Measurements from ENCODE around the gene WIPF1. TPM values are rescaled to one million over a fixed set of nuclear protein-coding genes. Genes with fewer than 3 reads are reported as not detected.

Gene WIPF1
- polyA plus RNA-seq, 1 of the 3 experiments (the other 2 are of a cell fraction) = 56.7 TPM

- H3K79me2 ChIP-seq (ENCODE audit: insufficient read depth) = no peaks in the 10 kb centered on the region
- no peak overlapping the region for H3K4me2 ChIP-seq
- POLR2A ChIA-PET = no interaction called here
- H3K9me2 ChIP-seq = no peaks in the 10 kb centered on the region
- H3K27ac ChIP-seq (ENCODE audit: low read depth in 2 of 2, low read length in 1 of 2) = no peak overlapping the region
- TF ChIP-seq RXRA (IDR thresholded peaks at IDR 0.05; ENCODE audit: borderline replicate concordance, low read depth) (no peak), MXI1 (IDR thresholded peaks at IDR 0.05; ENCODE audit: low read depth, low read length) (no peak), GABPA (IDR thresholded peaks at IDR 0.05; ENCODE audit: low read depth) (no peak)
- H3K4me1 ChIP-seq (ENCODE audit: control insufficient read depth in 1 of 2, insufficient read depth in 2 of 2, low read depth in 1 of 2, low read length in 1 of 2) = no peaks in the 10 kb centered on the region
- no peak overlapping the region for H3K9ac ChIP-seq
- no peak for DNase-seq
- no peaks in the 10 kb centered on the region for H4K20me1 ChIP-seq (ENCODE audit: insufficient read depth)
- CTCF ChIA-PET = interaction anchor here (0.9 to 1.5 kb wide), 2 partner anchors 16 to 30 kb away, joined by 3 to 4 read pairs; no protein-coding TSS in a partner anchor
- no peaks in the 10 kb centered on the region for H3K36me3 ChIP-seq (replicated peaks in 1 of 2; ENCODE audit: control insufficient read depth in 1 of 2, insufficient read depth in 2 of 2, low read length in 1 of 2)
- H3K9me3 ChIP-seq = no peaks in the 10 kb centered on the region
- no peaks in the 10 kb centered on the region for H3F3A ChIP-seq (replicated peaks; ENCODE audit: insufficient read depth)
- H3K4me3 ChIP-seq (ENCODE audit: low read depth in 2 of 2, low read length in 1 of 2) = no peak overlapping the region
- whole genome bisulfite sequencing (ENCODE audit: low lambda C conversion rate) = 41% methylated on average over 5 of the region's 5 CpGs
- no peaks in the 10 kb centered on the region for H3K27me3 ChIP-seq (ENCODE audit: insufficient read depth)
- no peak overlapping the region for H2AFZ ChIP-seq (ENCODE audit: low read depth)
Observed at GRCh38 chr2:174516501-174517378, 80.9 kb downstream of the WIPF1 start.

- Histone ChIP-seq H3K79me2 (ENCODE audit: insufficient read depth) (no peaks in the 10 kb centered on the region), H2AFZ (ENCODE audit: low read depth) (no peak overlapping the region), H3K4me2 (no peak overlapping the region), H3K4me3 (ENCODE audit: low read depth in 2 of 2, low read length in 1 of 2) (no peak overlapping the region), H3K4me1 (ENCODE audit: control insufficient read depth in 1 of 2, insufficient read depth in 2 of 2, low read depth in 1 of 2, low read length in 1 of 2) (no peaks in the 10 kb centered on the region), H3K9me2 (no peaks in the 10 kb centered on the region), H3K9ac (no peak overlapping the region), H4K20me1 (ENCODE audit: insufficient read depth) (no peaks in the 10 kb centered on the region), H3K27ac (ENCODE audit: low read depth in 2 of 2, low read length in 1 of 2) (no peak overlapping the region), H3K27me3 (ENCODE audit: insufficient read depth) (no peaks in the 10 kb centered on the region), H3K9me3 (no peaks in the 10 kb centered on the region), H3K36me3 (replicated peaks in 1 of 2; ENCODE audit: control insufficient read depth in 1 of 2, insufficient read depth in 2 of 2, low read length in 1 of 2) (no peaks in the 10 kb centered on the region), H3F3A (replicated peaks; ENCODE audit: insufficient read depth) (no peaks in the 10 kb centered on the region)
- WGBS (ENCODE audit: low lambda C conversion rate) = 82% methylated on average over 3 of the region's 3 CpGs
- no peak for TF ChIP-seq NFIC (IDR thresholded peaks at IDR 0.05; ENCODE audit: borderline replicate concordance)
- TF ChIP-seq, protein P1, sequence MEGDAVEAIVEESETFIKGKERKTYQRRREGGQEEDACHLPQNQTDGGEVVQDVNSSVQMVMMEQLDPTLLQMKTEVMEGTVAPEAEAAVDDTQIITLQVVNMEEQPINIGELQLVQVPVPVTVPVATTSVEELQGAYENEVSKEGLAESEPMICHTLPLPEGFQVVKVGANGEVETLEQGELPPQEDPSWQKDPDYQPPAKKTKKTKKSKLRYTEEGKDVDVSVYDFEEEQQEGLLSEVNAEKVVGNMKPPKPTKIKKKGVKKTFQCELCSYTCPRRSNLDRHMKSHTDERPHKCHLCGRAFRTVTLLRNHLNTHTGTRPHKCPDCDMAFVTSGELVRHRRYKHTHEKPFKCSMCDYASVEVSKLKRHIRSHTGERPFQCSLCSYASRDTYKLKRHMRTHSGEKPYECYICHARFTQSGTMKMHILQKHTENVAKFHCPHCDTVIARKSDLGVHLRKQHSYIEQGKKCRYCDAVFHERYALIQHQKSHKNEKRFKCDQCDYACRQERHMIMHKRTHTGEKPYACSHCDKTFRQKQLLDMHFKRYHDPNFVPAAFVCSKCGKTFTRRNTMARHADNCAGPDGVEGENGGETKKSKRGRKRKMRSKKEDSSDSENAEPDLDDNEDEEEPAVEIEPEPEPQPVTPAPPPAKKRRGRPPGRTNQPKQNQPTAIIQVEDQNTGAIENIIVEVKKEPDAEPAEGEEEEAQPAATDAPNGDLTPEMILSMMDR (IDR thresholded peaks at IDR 0.05) = no peak
- no peak for TF ChIP-seq RXRA (IDR thresholded peaks at IDR 0.05; ENCODE audit: borderline replicate concordance, low read depth)
- no peak for TF ChIP-seq MEF2A (IDR thresholded peaks at IDR 0.05; ENCODE audit: borderline replicate concordance, low read depth)
- TF ChIP-seq, protein P2, sequence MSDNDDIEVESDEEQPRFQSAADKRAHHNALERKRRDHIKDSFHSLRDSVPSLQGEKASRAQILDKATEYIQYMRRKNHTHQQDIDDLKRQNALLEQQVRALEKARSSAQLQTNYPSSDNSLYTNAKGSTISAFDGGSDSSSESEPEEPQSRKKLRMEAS (IDR thresholded peaks at IDR 0.05; ENCODE audit: low read depth) = no peak
- no peak for TF ChIP-seq REST (IDR thresholded peaks at IDR 0.05; ENCODE audit: low read depth, low read length)
- TF ChIP-seq, protein P3, sequence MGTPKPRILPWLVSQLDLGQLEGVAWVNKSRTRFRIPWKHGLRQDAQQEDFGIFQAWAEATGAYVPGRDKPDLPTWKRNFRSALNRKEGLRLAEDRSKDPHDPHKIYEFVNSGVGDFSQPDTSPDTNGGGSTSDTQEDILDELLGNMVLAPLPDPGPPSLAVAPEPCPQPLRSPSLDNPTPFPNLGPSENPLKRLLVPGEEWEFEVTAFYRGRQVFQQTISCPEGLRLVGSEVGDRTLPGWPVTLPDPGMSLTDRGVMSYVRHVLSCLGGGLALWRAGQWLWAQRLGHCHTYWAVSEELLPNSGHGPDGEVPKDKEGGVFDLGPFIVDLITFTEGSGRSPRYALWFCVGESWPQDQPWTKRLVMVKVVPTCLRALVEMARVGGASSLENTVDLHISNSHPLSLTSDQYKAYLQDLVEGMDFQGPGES (IDR thresholded peaks at IDR 0.05; ENCODE audit: low read depth, low read length) = no peak
- TF ChIP-seq PBX3 (IDR thresholded peaks at IDR 0.05) = no peak
- TF ChIP-seq GATA2 (CRISPR knock-in tag; IDR thresholded peaks at IDR 0.05) = no peak
- TF ChIP-seq MXI1 (IDR thresholded peaks at IDR 0.05; ENCODE audit: low read depth, low read length) = no peak
- TF ChIP-seq SIN3A (IDR thresholded peaks at IDR 0.05; ENCODE audit: borderline replicate concordance, low read depth, low read length) = no peak
- TF ChIP-seq RCOR1 (IDR thresholded peaks at IDR 0.05; ENCODE audit: low read length) = no peak
- TF ChIP-seq FOXJ3 (CRISPR knock-in tag; IDR thresholded peaks at IDR 0.05) = no peak
- DNase-seq = no peak
- ChIA-PET POLR2A (no interaction called here), CTCF (interaction anchor here (0.6 to 1.0 kb wide), 2 partner anchors 9 to 50 kb away, joined by 3 read pairs; no protein-coding TSS in a partner anchor)
Observed at GRCh38 chr2:174512345-174512744, 85.3 kb downstream of the WIPF1 start.
